HCT116 (cell line): ENCODE data around the gene ACMSD. TPM values are rescaled to one million over a fixed set of nuclear protein-coding genes. Genes with fewer than 3 reads are reported as not detected.

Experiments used
- ATAC-seq: fragments of 200-7000 bp; cut with Tn5 transposase; 2 replicates; pipeline ENCODE4 v1.9.1; 2020; ENCODE audit warnings: mild to moderate bottlenecking, moderate library complexity
- BruUV-seq: library from RNA; stranded (reverse); fragments of 400-500 nt; replicated peaks from 2 replicates; lab custom pipeline; 2021; lab: Mats Ljungman, UMichigan
- CTCF ChIA-PET: fragments of 300-600 bp; sonication (Branson Sonifier 250); formaldehyde crosslinking; loops from one replicate; lab custom pipeline; 2021; ENCODE audit warnings: antibody characterized with exemption; lab: Charles Lee
- POLR2A ChIA-PET: fragments of 300-600, 350-600 bp; sonication (Branson Sonifier 250); formaldehyde crosslinking; loops from one replicate; lab custom pipeline; 2021; ENCODE audit warnings: antibody characterized with exemption; lab: Charles Lee
- RAD21 ChIA-PET, 2 experiments: fragments of 300-600 bp; sonication (Branson Sonifier 250); formaldehyde crosslinking; loops; one replicate each; lab custom pipeline; 2023; ENCODE audit warnings: low total read pairs in 2 of 2; ENCODE audit not compliant: uncharacterized antibody in 2 of 2, unreplicated experiment in 2 of 2, low non-redundant PET in 1 of 2; lab: Charles Lee
- DNase-seq: peaks from one replicate; pipeline ENCODE4 v3.0.0-alpha.2; 2010; ENCODE audit warnings: low read depth, low spot score
- H2AFZ ChIP-seq: fragments of 200-600 bp; shearing (Covaris generic), sonication (generic); 2 replicates; pipeline ENCODE4 v1.6.1; 2017; ENCODE audit warnings: low read depth, mixed run types, mixed read lengths, antibody characterized with exemption, low read length; ENCODE audit not compliant: poor library complexity, severe bottlenecking
- H3K27ac ChIP-seq: 2 replicates; pipeline ENCODE4 v1.5.1; 2012; ENCODE audit warnings: low read depth, low read length
- H3K27me3 ChIP-seq: fragments of 200-600 bp; sonication (generic); 2 replicates; pipeline ENCODE4 v1.6.1; 2016; ENCODE audit warnings: mixed run types, low read length, mixed read lengths; ENCODE audit not compliant: insufficient read depth
- H3K36me3 ChIP-seq, 2 experiments: fragments of 200-500 bp in 1 of 2; fragments of 200-600 bp in 1 of 2; sonication (Bioruptor generic) in 1 of 2; sonication (generic) in 1 of 2; 2 replicates each; pipeline versions ENCODE4 v1.5.1 to v1.6.1; 2014 to 2016; ENCODE audit warnings: low read length in 2 of 2, inconsistent platforms in 1 of 2, mixed read lengths in 1 of 2, mixed run types in 1 of 2; ENCODE audit not compliant: insufficient read depth in 2 of 2, control insufficient read depth in 1 of 2
- H3K4me1 ChIP-seq, 2 experiments: fragments of 200-600 bp in 1 of 2; sonication (generic) in 1 of 2; 2 replicates each; pipeline versions ENCODE4 v1.5.1 to v1.6.1; 2012 to 2017; ENCODE audit warnings: low read length in 2 of 2, inconsistent platforms in 1 of 2, mild to moderate bottlenecking in 1 of 2, mixed read lengths in 1 of 2, mixed run types in 1 of 2, moderate library complexity in 1 of 2; ENCODE audit not compliant: insufficient read depth in 2 of 2, control insufficient read depth in 1 of 2
- H3K4me2 ChIP-seq: fragments of 200-600 bp; sonication (generic); 2 replicates; pipeline ENCODE4 v1.6.1; 2017; ENCODE audit warnings: mixed run types, low read length, mixed read lengths
- H3K4me3 ChIP-seq, 2 experiments: fragments of 200-600 bp in 1 of 2; sonication (generic) in 1 of 2; replicated peaks in 1 of 2; 2 replicates each; pipeline ENCODE4 v1.5.1; 2011 to 2016; ENCODE audit warnings: low read length in 2 of 2, control low read depth in 1 of 2, low read depth in 1 of 2, mild to moderate bottlenecking in 1 of 2, mixed read lengths in 1 of 2, mixed run types in 1 of 2
- H3K79me2 ChIP-seq: fragments of 200-600 bp; sonication (generic); 2 replicates; pipeline ENCODE4 v1.6.1; 2017; ENCODE audit warnings: mild to moderate bottlenecking, mixed run types, low read length, moderate library complexity, mixed read lengths; ENCODE audit not compliant: insufficient read depth
- H3K9ac ChIP-seq: fragments of 200-600 bp; sonication (generic); 2 replicates; pipeline ENCODE4 v1.6.1; 2016; ENCODE audit warnings: low read length, mixed read lengths
- H3K9me2 ChIP-seq: fragments of 200-600 bp; sonication (generic), shearing (Covaris generic); 2 replicates; pipeline ENCODE4 v1.6.1; 2017; ENCODE audit warnings: mixed run types, mild to moderate bottlenecking, moderate library complexity; ENCODE audit not compliant: insufficient read depth
- H3K9me3 ChIP-seq, 2 experiments: fragments of 200-500 bp in 1 of 2; fragments of 200-600 bp in 1 of 2; sonication (Bioruptor generic) in 1 of 2; sonication (generic) in 1 of 2; 2 replicates each; pipeline ENCODE4 v1.6.1; 2014 to 2017; ENCODE audit warnings: low read length in 2 of 2, mixed read lengths in 2 of 2, inconsistent platforms in 1 of 2, low read depth in 1 of 2, mild to moderate bottlenecking in 1 of 2, mixed run types in 1 of 2, moderate library complexity in 1 of 2; ENCODE audit not compliant: control insufficient read depth in 1 of 2, insufficient read depth in 1 of 2
- H4K20me1 ChIP-seq: fragments of 200-600 bp; sonication (generic), shearing (Covaris generic); 2 replicates; pipeline ENCODE4 v1.6.1; 2017; ENCODE audit warnings: mixed run types, mild to moderate bottlenecking, moderate library complexity; ENCODE audit not compliant: insufficient read depth
- EZH2 ChIP-seq: fragments of 200-600 bp; sonication (generic); IDR thresholded peaks from 2 replicates; pipeline ENCODE4 v1.6.1; 2017; ENCODE audit warnings: antibody characterized with exemption, mixed run types
- FOSL1 ChIP-seq: IDR thresholded peaks from 2 replicates; pipeline ENCODE4 v1.6.1; 2012; ENCODE audit warnings: low read depth
- JUND ChIP-seq: IDR thresholded peaks from 2 replicates; pipeline ENCODE4 v1.6.1; 2012
- POLR2A ChIP-seq: IDR thresholded peaks from 2 replicates; pipeline ENCODE4 v1.7.0; 2011; ENCODE audit warnings: borderline replicate concordance; ENCODE audit not compliant: insufficient read depth, insufficient read length; ENCODE audit errors: extremely low read depth
- RAD21 ChIP-seq: IDR thresholded peaks from 2 replicates; pipeline ENCODE4 v1.6.1; 2012; ENCODE audit warnings: low read depth, mild to moderate bottlenecking
- SIN3A ChIP-seq: IDR thresholded peaks from 2 replicates; pipeline ENCODE4 v1.6.1; 2012; ENCODE audit warnings: low read depth
- TCF7L2 ChIP-seq: IDR thresholded peaks from 2 replicates; pipeline ENCODE4 v1.7.0; 2011; ENCODE audit warnings: borderline replicate concordance, inconsistent platforms; ENCODE audit not compliant: insufficient read depth, insufficient read length; ENCODE audit errors: extremely low read depth
- YY1 ChIP-seq: IDR thresholded peaks from 2 replicates; pipeline ENCODE4 v1.6.1; 2011; ENCODE audit warnings: low read length, low read depth, moderate library complexity, mild to moderate bottlenecking; ENCODE audit not compliant: insufficient replicate concordance; ENCODE audit errors: extremely low read depth
- ZFX ChIP-seq: fragments of 450-650 bp; IDR thresholded peaks from 2 replicates; pipeline ENCODE4 v1.6.1; 2017
- intact Hi-C: fragments of 100-400 bp; cut with micrococcal nuclease; formaldehyde crosslinking; loops from 2 replicates; pipeline ENCODE4 v1.10.0; 2022
- total RNA-seq: library from RNA; stranded (reverse); gene quantifications from one replicate; pipeline ENCODE4 v1.2.1, GENCODE V29; 2021; ENCODE audit not compliant: unreplicated experiment
- TF ChIP-seq, protein P1 (sequence below): IDR thresholded peaks from 2 replicates; pipeline ENCODE4 v1.6.1; 2012
- TF ChIP-seq, protein P2 (sequence below): IDR thresholded peaks from 2 replicates; pipeline ENCODE4 v1.6.1; 2011; ENCODE audit warnings: mild to moderate bottlenecking, low read length, moderate library complexity; ENCODE audit not compliant: insufficient replicate concordance; ENCODE audit errors: extremely low read depth
- TF ChIP-seq, protein P3 (sequence below), 3 experiments: fragments of 200-600 bp in 1 of 3; sonication (generic) in 1 of 3; IDR thresholded peaks in 2 of 3; conservative IDR thresholded peaks in 1 of 3; 2 replicates each; pipeline ENCODE4 v1.5.1; 2012 to 2017; ENCODE audit warnings: low read depth in 2 of 3, low read length in 2 of 3, antibody characterized with exemption in 1 of 3, borderline replicate concordance in 1 of 3, control low read depth in 1 of 3, mild to moderate bottlenecking in 1 of 3, mixed read lengths in 1 of 3, mixed run types in 1 of 3, moderate library complexity in 1 of 3; ENCODE audit not compliant: insufficient read depth in 1 of 3

The ACMSD gene
- total RNA-seq, 1 experiment from 2014 or later = not detected

DNA sequence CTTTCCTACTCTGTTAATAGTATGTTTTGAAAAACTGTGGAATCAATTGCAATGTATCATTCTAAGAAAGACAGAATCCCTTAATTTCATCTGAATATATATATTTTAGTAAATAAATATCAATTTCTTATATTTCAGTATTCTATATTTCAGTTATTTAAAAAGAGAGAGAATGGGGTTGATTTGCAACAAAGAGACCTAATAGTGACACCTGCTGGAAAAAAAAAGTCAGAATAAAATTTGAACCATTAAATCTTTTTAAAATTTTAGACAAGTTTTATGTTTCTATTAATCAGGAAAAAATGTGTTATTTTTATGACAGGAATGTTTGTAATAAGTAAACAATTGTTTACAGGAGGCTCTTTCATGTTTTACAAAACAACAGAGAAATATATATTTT lies 59.5 kb downstream of the ACMSD start:
- ATAC-seq (no peak), DNase-seq (peak; percentile 15)
- no peak overlapping the region for H2AFZ ChIP-seq
- H3K9ac ChIP-seq = no peak overlapping the region
- POLR2A ChIA-PET = no interaction called here
- no peaks in the 10 kb centered on the region for H3K27me3 ChIP-seq
- H4K20me1 ChIP-seq = no peaks in the 10 kb centered on the region
- H3K4me2 ChIP-seq = no peak overlapping the region
- H3K79me2 ChIP-seq = no peaks in the 10 kb centered on the region
- H3K4me3 ChIP-seq = no peak overlapping the region
- no peaks in the 10 kb centered on the region for H3K4me1 ChIP-seq
- RAD21 ChIA-PET = interaction anchor here (0.9 to 1.1 kb wide), 2 partner anchors 15 to 437 kb away, joined by 3 read pairs; no protein-coding TSS in a partner anchor
- no peak overlapping the region for H3K27ac ChIP-seq
- CTCF ChIA-PET = interaction anchor here (0.9 to 1.2 kb wide), 4 partner anchors 19 to 437 kb away, joined by 3 to 14 read pairs (median 8); no protein-coding TSS in a partner anchor
- intact Hi-C loops = loop anchor here (1.0 to 10.0 kb wide), 4 partner anchors 115 to 1013 kb away; no protein-coding TSS in a partner anchor
- no peaks in the 10 kb centered on the region for H3K9me3 ChIP-seq
- BruUV-seq = no TSS peak
- TF ChIP-seq SIN3A = 0 out of 2 replicates have a peak, but pooled peaks have one; percentile 20
- no peak for TF ChIP-seq FOSL1
- no peak for TF ChIP-seq EZH2
- no peak for TF ChIP-seq YY1
- TF ChIP-seq ZFX = no peak
- TF ChIP-seq, protein P1, sequence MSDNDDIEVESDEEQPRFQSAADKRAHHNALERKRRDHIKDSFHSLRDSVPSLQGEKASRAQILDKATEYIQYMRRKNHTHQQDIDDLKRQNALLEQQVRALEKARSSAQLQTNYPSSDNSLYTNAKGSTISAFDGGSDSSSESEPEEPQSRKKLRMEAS = no peak
- TF ChIP-seq, protein P2, sequence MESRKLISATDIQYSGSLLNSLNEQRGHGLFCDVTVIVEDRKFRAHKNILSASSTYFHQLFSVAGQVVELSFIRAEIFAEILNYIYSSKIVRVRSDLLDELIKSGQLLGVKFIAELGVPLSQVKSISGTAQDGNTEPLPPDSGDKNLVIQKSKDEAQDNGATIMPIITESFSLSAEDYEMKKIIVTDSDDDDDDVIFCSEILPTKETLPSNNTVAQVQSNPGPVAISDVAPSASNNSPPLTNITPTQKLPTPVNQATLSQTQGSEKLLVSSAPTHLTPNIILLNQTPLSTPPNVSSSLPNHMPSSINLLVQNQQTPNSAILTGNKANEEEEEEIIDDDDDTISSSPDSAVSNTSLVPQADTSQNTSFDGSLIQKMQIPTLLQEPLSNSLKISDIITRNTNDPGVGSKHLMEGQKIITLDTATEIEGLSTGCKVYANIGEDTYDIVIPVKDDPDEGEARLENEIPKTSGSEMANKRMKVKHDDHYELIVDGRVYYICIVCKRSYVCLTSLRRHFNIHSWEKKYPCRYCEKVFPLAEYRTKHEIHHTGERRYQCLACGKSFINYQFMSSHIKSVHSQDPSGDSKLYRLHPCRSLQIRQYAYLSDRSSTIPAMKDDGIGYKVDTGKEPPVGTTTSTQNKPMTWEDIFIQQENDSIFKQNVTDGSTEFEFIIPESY = no peak
- TF ChIP-seq RAD21 = peak; percentile 71
- no peak for TF ChIP-seq TCF7L2
- TF ChIP-seq POLR2A = no peak
- no peak for TF ChIP-seq JUND
- TF ChIP-seq, protein P3, sequence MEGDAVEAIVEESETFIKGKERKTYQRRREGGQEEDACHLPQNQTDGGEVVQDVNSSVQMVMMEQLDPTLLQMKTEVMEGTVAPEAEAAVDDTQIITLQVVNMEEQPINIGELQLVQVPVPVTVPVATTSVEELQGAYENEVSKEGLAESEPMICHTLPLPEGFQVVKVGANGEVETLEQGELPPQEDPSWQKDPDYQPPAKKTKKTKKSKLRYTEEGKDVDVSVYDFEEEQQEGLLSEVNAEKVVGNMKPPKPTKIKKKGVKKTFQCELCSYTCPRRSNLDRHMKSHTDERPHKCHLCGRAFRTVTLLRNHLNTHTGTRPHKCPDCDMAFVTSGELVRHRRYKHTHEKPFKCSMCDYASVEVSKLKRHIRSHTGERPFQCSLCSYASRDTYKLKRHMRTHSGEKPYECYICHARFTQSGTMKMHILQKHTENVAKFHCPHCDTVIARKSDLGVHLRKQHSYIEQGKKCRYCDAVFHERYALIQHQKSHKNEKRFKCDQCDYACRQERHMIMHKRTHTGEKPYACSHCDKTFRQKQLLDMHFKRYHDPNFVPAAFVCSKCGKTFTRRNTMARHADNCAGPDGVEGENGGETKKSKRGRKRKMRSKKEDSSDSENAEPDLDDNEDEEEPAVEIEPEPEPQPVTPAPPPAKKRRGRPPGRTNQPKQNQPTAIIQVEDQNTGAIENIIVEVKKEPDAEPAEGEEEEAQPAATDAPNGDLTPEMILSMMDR (IDR thresholded peaks at IDR 0.05 in 2 of 3, conservative IDR thresholded peaks at IDR 0.05 in 1 of 3; ENCODE audit: borderline replicate concordance in 1 of 3, insufficient read depth in 1 of 3, low read depth in 2 of 3, low read length in 2 of 3) = peak; percentile 28 to 77 (median 43); a peak in 4 of 6 replicates
- no peaks in the 10 kb centered on the region for H3K36me3 ChIP-seq
- H3K9me2 ChIP-seq = no peaks in the 10 kb centered on the region
